K562 (cell line): ENCODE results near the gene LRRC61. TPM values are rescaled to one million over a fixed set of nuclear protein-coding genes. Genes with fewer than 3 reads are reported as not detected.

Source experiments
- CBFB ChIP-seq: sonication (generic); formaldehyde crosslinking; IDR thresholded peaks from 2 replicates; pipeline ENCODE4 v1.4.0; 2020; ENCODE audit warnings: mild to moderate bottlenecking, missing genetic modification reagents
- CBX8 ChIP-seq: fragments of 200-600 bp; sonication (generic); IDR thresholded peaks from 2 replicates; pipeline ENCODE4 v1.6.1; 2012; ENCODE audit warnings: borderline replicate concordance, mixed run types, low read depth, mild to moderate bottlenecking, moderate library complexity, mixed read lengths, low read length, control low read depth, inconsistent platforms; ENCODE audit not compliant: poor library complexity, severe bottlenecking; ENCODE audit errors: extremely low read depth
- ILF3 ChIP-seq: fragments of 450-650 bp; IDR thresholded peaks from 2 replicates; pipeline ENCODE4 v1.6.1; 2018; ENCODE audit warnings: antibody characterized with exemption, mild to moderate bottlenecking, moderate library complexity, borderline replicate concordance
- JUND ChIP-seq, 2 experiments: IDR thresholded peaks; 2 replicates in 1 of 2; 3 replicates in 1 of 2; pipeline ENCODE4 v1.6.1; 2011; ENCODE audit warnings: borderline replicate concordance in 2 of 2, low read depth in 2 of 2, low read length in 2 of 2, improper control_type of control experiment in 1 of 2, missing biosample characterization in 1 of 2, missing genetic modification characterization in 1 of 2, missing genetic modification reagents in 1 of 2
- KAT2B ChIP-seq: IDR thresholded peaks from one replicate; pipeline ENCODE4 v1.6.1; 2012; ENCODE audit warnings: low read depth, mild to moderate bottlenecking, control low read depth, inconsistent platforms, low read length, moderate library complexity
- KAT7 ChIP-seq: sonication (generic); formaldehyde crosslinking; IDR thresholded peaks from 2 replicates; pipeline ENCODE4 v1.8.0; 2022; ENCODE audit warnings: missing genetic modification reagents, mild to moderate bottlenecking, borderline replicate concordance
- NELFE ChIP-seq: IDR thresholded peaks from 2 replicates; pipeline ENCODE4 v1.6.1; 2011; ENCODE audit warnings: mild to moderate bottlenecking; ENCODE audit not compliant: insufficient read depth, insufficient read length
- NFRKB ChIP-seq: fragments of 450-650 bp; IDR thresholded peaks from 2 replicates; pipeline ENCODE4 v1.6.1; 2016; ENCODE audit warnings: low read depth
- PTBP1 ChIP-seq: fragments of 200-400 bp; formaldehyde crosslinking; IDR thresholded peaks from 2 replicates; pipeline ENCODE4 v1.6.1; 2017; ENCODE audit warnings: low read depth, low read length
- RUNX1 ChIP-seq: sonication (generic); IDR thresholded peaks from 2 replicates; pipeline ENCODE4 v1.6.1; 2016; ENCODE audit warnings: antibody characterized with exemption, low read depth
- TFAM ChIP-seq: fragments of 250-450 bp; sonication (Bioruptor Pico); conservative IDR thresholded peaks from 2 replicates; pipeline ENCODE4 v1.5.0; 2021; ENCODE audit warnings: mild to moderate bottlenecking, moderate library complexity
- ZNF143 ChIP-seq: sonication (generic); formaldehyde crosslinking; IDR thresholded peaks from 2 replicates; pipeline ENCODE4 v1.9.0; 2022; ENCODE audit warnings: mild to moderate bottlenecking, missing genetic modification reagents
- ZNF239 ChIP-seq: fragments of 250-450 bp; sonication (Bioruptor Pico); IDR thresholded peaks from 2 replicates; pipeline ENCODE4 v1.4.0; 2020; ENCODE audit warnings: mild to moderate bottlenecking
- ZNF436 ChIP-seq: fragments of 250-450, 450-650 bp; sonication (Bioruptor Pico); formaldehyde crosslinking; IDR thresholded peaks from 2 replicates; pipeline ENCODE4 v1.7.0; 2020; ENCODE audit warnings: mild to moderate bottlenecking
- polyA plus RNA-seq, 8 experiments: library from polyadenylated mRNA; depleted of rRNA in 4 of 8; stranded (reverse) in 5 of 8; unstranded in 3 of 8; fragments of >200 nt; fragmentation: Nextera tagmentation in 2 of 8; fragmentation: Illumina TruSeq in 1 of 8; extraction: Ambion mirVana in 2 of 8; extraction: Trizol in 1 of 8; gene quantifications; 2 replicates each; pipeline versions ENCODE4 v1.2.1 to v1.2.3, GENCODE V29; 2011 to 2014; ENCODE audit warnings: inconsistent platforms in 1 of 8, missing spikeins in 1 of 8
- total RNA-seq, 7 experiments: library from RNA; depleted of rRNA in 6 of 7; stranded (reverse); fragments of >200 nt in 6 of 7; fragmentation: Illumina TruSeq in 2 of 7; extraction: Trizol in 2 of 7; gene quantifications; 2 replicates each; pipeline versions ENCODE4 v1.2.1 to v1.2.3, GENCODE V29; 2011 to 2021; ENCODE audit warnings: low replicate concordance in 1 of 7
- TF ChIP-seq, protein P1 (sequence below): fragments of 250-450 bp; sonication (Bioruptor Pico); IDR thresholded peaks from 2 replicates; pipeline ENCODE4 v1.8.0; 2022; ENCODE audit warnings: moderate library complexity, mild to moderate bottlenecking, inconsistent platforms
- TF ChIP-seq, protein P2 (sequence below): sonication (generic); formaldehyde crosslinking; IDR thresholded peaks from 2 replicates; pipeline ENCODE4 v1.4.0; 2020; ENCODE audit warnings: mild to moderate bottlenecking, missing genetic modification reagents
- TF ChIP-seq, protein P3 (sequence below): fragments of 250-450 bp; sonication (Bioruptor Pico); IDR thresholded peaks from 2 replicates; pipeline ENCODE4 v1.8.0; 2021; ENCODE audit warnings: borderline replicate concordance, mild to moderate bottlenecking, moderate library complexity; ENCODE audit not compliant: poor library complexity, severe bottlenecking
- TF ChIP-seq, protein P4 (sequence below): fragments of 250-450 bp; sonication (Bioruptor Pico); IDR thresholded peaks from 2 replicates; pipeline ENCODE4 v1.8.0; 2021; ENCODE audit warnings: moderate library complexity, mild to moderate bottlenecking, inconsistent platforms
- TF ChIP-seq, protein P5 (sequence below): sonication (generic); formaldehyde crosslinking; IDR thresholded peaks from 2 replicates; pipeline ENCODE4 v1.8.0; 2022; ENCODE audit warnings: mild to moderate bottlenecking, missing genetic modification reagents

LRRC61 gene
- total and polyA plus RNA-seq, 9 of the 15 experiments (the other 6 are each of a cell fraction or from before 2014, with no cell fraction given): 1.3 to 55.2 (median 35.2) TPM

DNA sequence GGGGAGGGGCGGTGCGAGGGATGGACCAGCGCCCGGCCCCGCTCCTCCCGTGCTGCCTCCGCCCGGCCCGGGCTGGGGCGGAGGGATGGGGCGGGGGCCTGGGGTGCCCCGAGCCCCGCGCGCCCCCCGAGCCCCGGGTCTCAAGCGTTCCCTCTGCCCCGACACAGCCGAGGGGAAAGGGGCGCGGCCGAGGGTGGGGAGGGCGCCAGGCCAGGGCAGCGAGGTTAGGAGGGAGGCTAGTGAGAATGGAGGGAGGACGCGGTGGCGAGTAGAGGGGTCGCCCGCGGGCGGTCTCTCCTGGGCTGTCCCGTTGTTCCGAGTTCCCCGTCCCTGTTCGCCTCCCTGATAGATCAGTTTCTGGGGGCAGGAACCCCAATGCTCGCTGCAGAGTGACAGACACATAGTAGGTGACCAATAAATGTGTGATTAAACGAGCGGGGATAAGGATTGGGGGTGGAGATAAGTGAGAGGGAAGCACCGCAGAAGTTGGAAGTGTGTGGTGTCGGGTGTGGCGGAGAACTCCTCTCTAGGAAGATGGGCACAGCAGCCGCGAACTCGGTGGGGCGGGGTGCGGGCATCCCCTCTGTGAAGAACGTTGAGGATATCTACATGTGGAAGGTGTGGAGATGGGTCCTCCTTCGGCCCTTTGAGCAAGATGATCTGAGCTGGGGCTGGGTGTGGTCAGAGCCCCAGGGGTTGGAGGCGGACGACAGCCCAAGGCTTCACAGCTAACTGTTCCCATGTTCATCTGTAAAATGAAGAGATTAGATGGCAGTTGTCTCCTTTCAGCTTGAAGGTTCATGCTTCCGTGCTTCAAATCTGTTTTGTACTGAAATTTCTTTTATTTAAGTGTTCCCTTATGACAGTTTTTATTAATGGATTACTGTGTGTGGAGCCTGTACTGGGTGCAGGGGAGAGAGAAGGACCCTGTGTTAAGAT lies 56.6 kb downstream of the LRRC61 start (continued):
- TF ChIP-seq, protein P1, sequence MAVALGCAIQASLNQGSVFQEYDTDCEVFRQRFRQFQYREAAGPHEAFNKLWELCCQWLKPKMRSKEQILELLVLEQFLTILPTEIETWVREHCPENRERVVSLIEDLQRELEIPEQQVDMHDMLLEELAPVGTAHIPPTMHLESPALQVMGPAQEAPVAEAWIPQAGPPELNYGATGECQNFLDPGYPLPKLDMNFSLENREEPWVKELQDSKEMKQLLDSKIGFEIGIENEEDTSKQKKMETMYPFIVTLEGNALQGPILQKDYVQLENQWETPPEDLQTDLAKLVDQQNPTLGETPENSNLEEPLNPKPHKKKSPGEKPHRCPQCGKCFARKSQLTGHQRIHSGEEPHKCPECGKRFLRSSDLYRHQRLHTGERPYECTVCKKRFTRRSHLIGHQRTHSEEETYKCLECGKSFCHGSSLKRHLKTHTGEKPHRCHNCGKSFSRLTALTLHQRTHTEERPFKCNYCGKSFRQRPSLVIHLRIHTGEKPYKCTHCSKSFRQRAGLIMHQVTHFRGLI (CRISPR knock-in tag): no peak
- TF ChIP-seq CBX8: no peak
- TF ChIP-seq RUNX1: no peak
- TF ChIP-seq, protein P2, sequence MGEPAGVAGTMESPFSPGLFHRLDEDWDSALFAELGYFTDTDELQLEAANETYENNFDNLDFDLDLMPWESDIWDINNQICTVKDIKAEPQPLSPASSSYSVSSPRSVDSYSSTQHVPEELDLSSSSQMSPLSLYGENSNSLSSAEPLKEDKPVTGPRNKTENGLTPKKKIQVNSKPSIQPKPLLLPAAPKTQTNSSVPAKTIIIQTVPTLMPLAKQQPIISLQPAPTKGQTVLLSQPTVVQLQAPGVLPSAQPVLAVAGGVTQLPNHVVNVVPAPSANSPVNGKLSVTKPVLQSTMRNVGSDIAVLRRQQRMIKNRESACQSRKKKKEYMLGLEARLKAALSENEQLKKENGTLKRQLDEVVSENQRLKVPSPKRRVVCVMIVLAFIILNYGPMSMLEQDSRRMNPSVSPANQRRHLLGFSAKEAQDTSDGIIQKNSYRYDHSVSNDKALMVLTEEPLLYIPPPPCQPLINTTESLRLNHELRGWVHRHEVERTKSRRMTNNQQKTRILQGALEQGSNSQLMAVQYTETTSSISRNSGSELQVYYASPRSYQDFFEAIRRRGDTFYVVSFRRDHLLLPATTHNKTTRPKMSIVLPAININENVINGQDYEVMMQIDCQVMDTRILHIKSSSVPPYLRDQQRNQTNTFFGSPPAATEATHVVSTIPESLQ: 0 out of 2 replicates have a peak, but pooled peaks have one; percentile 26
- no peak for TF ChIP-seq TFAM (CRISPR knock-in tag)
- TF ChIP-seq NELFE: no peak
- no peak for TF ChIP-seq NFRKB
- no peak for TF ChIP-seq PTBP1
- no peak; the same call in 1 of the 2 replicates for TF ChIP-seq KAT7 (CRISPR knock-in tag)
- TF ChIP-seq, protein P3, sequence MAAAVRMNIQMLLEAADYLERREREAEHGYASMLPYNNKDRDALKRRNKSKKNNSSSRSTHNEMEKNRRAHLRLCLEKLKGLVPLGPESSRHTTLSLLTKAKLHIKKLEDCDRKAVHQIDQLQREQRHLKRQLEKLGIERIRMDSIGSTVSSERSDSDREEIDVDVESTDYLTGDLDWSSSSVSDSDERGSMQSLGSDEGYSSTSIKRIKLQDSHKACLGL (CRISPR knock-in tag): no peak
- TF ChIP-seq ZNF239 (CRISPR knock-in tag): no peak
- no peak for TF ChIP-seq JUND (IDR thresholded peaks at IDR 0.05; ENCODE audit: borderline replicate concordance, low read depth, low read length)
- no peak for TF ChIP-seq JUND (tag; IDR thresholded peaks at IDR 0.05; ENCODE audit: borderline replicate concordance, low read depth, low read length)
- TF ChIP-seq CBFB: no peak; the same call in 1 of the 2 replicates
- TF ChIP-seq ILF3: 0 out of 2 replicates have a peak, but pooled peaks have one; percentile 47
- TF ChIP-seq ZNF143: no peak
- TF ChIP-seq, protein P4, sequence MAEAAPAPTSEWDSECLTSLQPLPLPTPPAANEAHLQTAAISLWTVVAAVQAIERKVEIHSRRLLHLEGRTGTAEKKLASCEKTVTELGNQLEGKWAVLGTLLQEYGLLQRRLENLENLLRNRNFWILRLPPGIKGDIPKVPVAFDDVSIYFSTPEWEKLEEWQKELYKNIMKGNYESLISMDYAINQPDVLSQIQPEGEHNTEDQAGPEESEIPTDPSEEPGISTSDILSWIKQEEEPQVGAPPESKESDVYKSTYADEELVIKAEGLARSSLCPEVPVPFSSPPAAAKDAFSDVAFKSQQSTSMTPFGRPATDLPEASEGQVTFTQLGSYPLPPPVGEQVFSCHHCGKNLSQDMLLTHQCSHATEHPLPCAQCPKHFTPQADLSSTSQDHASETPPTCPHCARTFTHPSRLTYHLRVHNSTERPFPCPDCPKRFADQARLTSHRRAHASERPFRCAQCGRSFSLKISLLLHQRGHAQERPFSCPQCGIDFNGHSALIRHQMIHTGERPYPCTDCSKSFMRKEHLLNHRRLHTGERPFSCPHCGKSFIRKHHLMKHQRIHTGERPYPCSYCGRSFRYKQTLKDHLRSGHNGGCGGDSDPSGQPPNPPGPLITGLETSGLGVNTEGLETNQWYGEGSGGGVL (CRISPR knock-in tag): no peak
- no peak for TF ChIP-seq ZNF436
- no peak for TF ChIP-seq KAT2B
- TF ChIP-seq, protein P5, sequence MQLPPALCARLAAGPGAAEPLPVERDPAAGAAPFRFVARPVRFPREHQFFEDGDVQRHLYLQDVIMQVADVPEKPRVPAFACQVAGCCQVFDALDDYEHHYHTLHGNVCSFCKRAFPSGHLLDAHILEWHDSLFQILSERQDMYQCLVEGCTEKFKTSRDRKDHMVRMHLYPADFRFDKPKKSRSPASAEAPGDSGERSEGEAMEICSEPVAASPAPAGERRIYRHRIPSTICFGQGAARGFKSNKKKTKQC: peak; percentile 6; the same call in 1 of the 2 replicates
